Kidney tubule cell (primary cell): ENCODE data around the gene HDDC3.

Source experiments
- DNase-seq: peaks from one replicate; pipeline ENCODE4 v3.0.0-alpha.2; 2018; ENCODE audit warnings: low spot score

HDDC3 gene, protein sequence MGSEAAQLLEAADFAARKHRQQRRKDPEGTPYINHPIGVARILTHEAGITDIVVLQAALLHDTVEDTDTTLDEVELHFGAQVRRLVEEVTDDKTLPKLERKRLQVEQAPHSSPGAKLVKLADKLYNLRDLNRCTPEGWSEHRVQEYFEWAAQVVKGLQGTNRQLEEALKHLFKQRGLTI

DNA sequence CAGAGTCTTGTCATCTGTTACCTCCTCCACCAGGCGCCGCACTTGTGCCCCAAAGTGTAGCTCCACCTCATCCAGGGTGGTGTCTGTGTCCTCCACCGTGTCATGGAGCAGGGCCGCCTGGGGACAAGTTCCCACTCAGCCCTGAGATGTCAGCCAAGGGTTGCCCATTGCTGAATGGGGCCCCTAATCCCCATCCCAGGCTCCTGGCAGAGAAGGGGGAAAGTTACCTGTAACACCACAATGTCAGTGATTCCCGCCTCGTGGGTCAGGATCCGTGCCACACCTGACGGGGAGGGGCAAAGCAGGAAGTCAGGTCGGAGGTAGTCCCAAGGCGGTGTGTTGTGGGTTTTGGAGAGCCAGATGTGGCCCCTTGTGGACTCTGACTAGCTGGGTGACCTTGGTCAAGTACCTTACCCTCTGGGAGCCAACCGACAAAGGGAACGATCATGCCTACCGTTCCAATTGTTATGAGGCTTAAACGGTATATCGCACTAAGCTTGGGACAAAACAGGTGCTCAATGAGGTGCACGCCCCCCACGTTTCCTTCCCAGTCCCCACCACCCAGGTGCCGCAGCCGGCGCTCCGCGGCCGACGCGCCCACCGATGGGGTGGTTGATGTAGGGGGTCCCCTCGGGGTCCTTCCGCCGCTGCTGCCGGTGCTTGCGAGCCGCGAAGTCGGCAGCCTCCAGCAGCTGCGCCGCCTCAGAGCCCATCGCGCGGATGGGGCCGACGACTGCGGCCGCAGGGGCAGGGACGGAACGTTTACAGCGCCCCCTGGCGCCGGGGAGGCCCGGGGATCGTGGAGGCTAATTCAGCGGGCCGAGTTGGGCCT is at the start of gene HDDC3:
HDDC3 (minus strand) TSS at position 722 of the 832 bp plus-strand sequence; CDS start at position 713, 9 bp downstream.
- DNase-seq, result peak; percentile 88

DNA sequence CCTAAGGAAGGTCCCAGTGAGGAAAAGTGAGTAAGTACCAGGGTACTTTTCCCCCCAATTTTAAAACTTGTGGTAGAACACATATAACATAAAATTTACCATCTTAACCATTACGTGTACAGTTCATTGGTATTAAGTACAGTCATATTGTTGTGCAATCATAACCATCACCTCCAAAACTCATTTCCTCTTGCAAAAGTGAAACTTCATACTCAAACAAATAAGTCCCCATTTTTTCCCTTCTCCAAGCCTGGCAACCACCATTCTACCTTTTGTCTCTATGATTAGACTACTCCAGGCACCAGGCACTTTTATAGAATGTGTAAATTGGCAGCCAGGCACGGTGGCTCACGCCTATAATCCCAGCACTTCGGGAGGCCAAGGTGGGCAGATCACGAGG is 49.8 kb upstream of the HDDC3 start:
- DNase-seq, result no peak

DNA sequence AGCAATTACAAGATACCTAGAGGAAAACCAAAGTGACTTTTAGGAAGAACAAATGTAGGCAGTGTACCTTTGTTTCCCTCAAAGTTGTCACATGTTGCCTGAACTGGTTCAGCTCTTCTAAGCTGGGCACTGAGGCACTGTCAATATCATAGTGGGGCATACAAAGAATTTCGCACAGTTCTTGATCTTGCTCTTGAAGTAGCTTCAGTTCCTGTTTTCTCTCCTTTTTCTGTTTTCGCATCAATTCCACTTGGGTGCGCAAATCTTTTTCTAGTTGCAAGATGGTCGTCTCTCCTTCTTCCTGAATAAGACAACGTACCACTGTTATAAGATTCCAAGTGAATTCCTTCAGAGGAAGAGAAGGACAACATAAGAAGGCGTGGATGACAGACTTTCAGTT is 49.3 kb upstream of the HDDC3 start:
- no peak for DNase-seq

DNA sequence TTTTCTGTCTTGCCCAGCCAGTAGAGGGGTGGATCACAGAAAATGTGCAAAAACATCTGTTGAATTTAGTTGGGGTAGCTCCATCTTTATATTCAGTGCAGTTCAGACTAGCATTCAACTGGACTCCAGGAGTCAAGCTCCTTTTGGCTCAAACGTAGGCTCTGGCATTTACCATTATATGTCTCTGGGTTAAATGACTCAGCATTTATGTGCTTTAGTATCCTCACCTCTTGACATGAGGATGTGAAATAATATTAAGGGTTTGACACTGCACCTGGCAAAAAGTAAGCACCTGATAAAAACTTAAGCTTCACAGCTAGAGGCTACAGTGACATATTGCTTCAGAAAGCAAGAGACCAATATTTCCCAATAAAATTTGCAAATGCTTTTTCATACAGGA is 47.2 kb upstream of the HDDC3 start:
- no peak for DNase-seq

DNA sequence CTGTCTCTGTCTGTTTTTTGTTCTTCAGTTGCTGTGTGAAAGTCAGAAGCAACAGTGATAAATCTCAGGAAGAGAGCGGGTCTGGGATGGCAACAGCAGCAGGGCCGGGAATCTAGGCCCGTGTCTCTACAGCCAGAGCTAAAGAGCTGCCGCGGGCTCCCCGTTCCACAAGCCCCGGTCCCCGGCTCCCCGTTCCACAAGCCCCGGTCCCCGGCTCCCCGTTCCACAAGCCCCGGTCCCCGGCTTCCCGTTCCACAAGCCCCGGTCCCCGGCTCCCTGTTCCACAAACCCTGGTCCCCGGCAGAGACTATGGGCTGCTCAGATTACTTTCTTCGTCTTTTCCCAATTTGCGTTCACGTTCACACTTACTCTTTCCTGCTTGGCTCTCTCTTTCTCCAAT is 41.9 kb upstream of the HDDC3 start:
- no peak for DNase-seq

DNA sequence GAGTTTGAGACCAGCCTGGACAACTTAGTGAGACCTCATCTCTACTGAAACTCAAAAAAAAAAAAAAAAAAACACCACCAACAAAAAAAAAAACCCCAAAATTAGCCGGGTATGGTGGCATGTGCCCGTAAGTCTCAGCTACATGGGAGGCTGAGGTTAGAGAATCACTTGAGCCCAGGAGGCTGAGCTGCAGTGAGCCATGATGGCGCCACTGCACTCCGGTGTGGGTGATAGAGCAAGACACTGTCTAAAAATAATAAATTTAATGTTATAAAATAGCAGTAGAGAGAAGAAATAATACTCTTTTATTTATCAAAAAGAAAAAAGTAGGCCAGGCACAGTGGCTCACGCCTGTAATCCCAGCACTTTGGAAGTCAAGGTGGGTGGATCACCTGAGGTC is 39.8 kb upstream of the HDDC3 start:
- DNase-seq, result no peak

DNA sequence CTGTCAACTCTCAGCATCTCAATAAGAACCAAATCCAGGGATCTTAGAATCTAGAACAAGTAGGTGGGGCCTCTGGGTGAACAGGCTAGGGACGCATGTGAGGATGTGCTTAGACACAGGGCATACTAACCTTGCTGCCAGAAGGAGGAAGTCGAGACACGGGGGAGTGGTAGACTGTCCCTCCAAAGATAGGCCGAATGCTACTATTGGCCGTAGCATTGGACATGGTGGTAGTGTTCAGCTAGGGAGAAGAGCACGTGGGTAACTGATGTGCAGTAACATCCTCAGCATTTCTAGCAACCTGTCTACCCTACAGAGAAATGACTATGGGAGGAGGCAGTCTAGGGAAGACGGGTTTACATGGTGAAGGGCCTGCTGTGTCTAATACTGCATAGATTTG is 37.9 kb upstream of the HDDC3 start:
- no peak for DNase-seq

DNA sequence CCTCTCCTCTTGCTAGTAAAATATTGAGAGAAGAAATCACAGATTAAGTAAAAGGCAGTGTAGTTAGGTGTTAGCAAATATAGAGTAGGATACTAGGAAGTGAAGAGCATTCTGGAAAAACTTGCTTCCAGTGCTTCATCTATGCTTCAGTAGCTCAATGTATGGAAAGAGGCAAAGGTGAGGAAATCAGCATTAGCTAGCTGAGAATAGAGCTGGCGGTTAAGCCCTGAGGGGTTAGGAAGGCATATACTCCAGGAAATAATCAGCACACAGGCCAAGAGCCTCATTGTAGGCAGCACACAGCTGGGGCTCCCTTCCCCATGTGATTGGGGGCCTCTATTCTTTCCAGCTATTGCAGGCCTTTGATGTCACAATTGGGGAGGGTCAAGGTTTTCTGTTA is 36.1 kb upstream of the HDDC3 start:
- no peak for DNase-seq

DNA sequence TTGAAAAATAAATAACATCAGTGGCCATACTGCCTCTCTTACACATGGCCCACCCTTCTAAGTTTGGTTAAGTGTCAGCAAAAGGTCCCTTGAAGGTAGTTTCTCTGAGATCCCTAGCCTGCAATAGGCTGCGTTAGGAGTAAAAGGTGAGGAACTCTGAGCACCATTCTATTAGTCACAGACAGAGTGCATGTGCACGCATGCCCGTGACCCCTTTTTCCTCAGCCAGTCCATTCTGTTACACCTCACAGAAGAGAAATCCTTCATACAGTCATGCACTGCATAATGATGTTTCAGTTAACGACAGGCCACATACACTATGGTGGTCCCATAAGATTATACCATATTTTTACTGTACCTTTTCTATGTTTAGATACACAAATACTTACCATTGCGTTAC is 34.9 kb upstream of the HDDC3 start:
- DNase-seq, result no peak

DNA sequence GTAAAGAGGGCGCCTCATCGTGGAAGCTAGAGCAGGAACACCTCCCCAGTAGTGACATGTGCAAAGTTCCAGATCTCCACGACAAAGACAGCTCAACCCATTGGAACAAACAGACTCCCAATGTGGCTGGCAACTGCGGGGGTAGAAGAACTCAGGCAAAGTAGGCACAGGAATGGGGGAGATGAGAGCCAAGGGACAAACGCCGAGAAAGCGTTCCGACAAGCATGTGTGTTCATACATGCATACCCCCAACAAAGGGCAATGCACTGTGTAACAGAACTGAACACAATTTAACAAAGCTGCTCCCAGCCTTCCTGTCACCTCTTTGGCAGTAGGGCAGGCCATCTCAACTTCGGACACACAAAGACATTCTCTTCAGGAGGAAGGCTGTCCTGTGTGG is 33.9 kb upstream of the HDDC3 start:
- DNase-seq, result no peak

DNA sequence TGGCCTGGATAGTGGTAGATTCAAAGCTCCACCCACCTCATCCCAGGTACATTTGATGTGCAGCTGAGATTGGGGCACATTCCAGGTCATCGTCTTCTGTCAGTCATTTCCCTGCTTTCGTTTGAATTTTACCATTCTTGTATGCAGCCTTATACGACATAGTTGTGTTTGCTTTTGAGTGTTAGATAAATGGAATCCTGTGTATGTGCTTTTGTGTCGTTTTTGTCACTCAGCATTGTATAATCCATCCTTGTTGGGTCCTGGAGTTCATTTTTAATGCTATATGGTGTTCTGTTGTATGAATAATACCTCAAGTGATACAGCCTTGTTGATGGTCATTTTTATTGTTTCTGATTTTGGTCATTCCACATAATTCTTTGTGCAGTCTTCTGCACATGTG is 29.7 kb upstream of the HDDC3 start:
- DNase-seq, result no peak

DNA sequence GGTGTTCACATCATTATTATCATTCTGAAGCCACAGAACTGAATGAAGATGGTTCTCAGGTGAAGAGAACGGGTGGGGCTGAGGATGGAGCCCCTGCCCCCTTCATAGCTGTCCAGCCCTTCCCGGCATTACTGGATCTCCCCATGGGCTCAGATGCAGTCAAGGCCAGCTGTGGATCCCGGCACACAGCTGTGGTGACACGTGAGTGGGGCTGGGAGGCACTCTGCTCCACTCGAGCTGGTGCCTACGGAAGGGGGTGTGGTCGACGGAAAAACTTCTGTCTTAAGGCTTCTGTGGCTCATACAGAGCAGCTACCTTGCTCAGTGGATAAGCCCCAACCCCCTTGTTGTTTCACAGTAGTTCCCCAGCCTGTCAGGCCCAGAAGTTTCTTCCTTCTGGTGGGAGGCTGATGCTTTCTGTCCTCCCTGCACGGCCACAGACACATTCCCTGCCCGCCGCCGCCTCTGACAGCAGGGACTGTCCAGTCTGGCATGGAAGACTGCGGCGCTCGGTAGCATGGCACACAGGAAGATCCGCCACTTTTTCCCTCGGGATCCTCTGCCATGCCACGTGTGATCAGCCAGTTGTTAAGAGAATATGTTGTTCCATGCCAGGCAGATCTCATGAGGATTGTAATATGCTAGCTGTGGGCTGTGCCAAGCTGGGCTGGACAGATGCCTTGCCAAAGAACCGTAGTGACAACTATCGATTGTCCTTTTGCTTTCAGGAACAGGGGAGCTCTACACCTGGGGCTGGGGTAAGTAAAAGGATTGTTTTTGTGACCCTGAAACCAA is 28.1 kb upstream of the HDDC3 start:
- DNase-seq, result no peak

DNA sequence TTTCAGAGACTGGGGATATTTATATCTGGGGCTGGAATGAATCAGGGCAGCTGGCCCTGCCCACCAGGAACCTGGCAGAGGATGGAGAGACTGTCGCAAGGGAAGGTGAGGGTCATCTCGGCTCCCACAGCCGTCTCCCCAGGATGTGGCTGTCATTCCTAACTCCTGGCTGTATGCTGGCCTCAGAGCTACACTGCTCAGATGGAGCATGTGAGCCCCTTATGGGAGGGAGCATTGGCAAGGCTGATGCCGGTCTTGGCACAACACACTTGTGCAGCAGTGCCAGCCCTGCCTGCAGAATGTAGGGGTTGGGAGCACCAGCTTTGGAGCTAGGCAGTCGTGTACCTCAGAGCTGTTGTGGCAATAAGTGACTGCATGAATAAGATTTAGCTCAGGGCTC is 27.5 kb upstream of the HDDC3 start:
- DNase-seq, result no peak

DNA sequence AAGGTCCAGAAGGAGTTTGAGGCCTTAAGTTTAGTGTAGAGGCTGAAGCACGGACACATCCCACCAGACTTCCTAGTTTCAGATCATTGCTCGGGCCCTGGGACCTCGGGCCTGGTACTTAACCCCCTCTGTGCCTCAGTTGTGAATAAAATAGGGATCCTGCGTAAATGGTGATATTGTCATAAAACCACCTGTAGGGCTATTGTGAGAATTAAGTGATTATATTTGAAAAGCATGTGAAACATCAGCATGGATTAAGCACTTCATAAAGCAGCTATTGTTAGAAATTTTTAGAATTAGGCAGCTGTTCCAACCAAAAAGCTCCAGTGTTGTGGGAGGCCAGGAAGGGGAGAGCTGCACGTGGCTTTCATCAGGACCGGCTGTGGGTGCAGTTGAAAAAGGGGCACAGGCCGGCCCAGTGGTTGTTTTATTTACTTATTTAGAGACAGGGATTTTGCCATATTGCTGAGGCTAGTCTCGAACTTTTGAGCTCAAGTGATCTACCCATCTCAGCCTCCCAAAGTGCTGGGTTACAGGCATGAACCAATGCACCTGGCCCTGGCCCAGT is 26.8 kb upstream of the HDDC3 start:
- DNase-seq, result no peak

DNA sequence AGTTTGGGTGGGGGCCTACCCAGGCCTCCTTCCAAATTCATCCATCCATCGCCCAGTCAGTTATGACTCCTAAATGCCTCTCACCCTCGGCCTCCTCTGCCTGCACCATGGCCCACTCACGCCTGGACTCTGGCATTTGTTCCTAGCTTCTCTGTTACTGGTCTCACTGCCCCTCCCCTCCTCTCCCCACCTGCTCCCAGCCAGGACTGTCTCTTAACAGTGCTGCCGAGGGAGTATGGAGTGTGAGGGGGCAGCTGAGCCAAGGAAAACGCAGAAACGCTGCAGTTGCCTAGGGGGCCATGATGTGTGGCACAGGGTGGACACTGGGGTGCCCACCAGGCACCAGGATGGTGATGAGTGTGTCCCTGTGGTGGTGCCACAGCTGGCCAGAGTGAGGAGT is 25.4 kb upstream of the HDDC3 start:
- DNase-seq, result no peak

DNA sequence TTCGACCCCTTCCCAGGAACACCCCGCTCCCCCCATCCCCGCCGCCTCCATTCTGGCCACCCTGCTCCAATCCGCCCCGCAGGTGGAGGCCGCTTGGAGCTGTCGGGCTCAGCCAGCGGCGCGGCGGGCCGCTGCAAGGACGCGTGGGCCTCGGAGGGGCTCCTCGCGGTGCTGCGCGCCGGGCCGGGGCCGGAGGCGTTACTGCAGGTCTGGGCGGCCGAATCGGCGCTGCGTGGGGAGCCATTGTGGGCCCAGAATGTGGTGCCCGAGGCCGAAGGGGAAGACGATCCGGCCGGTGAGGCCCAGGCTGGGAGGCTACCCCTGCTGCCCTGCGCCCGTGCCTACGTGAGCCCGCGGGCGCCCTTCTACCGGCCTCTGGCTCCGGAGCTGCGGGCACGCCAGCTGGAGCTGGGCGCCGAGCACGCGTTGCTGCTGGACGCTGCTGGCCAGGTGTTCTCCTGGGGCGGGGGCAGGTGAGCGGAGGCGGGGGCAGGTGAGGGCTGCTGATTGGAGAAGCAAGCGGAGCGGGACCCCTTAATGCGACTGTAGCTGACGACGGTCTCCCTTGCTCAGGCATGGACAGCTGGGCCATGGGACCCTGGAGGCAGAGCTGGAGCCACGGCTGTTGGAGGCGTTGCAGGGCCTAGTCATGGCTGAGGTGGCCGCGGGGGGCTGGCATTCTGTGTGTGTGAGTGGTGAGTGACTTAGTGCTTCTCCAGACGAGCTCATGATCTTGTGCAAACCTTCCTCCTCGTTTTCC is 24.9 kb upstream of the HDDC3 start:
- DNase-seq, result peak; percentile 47

DNA sequence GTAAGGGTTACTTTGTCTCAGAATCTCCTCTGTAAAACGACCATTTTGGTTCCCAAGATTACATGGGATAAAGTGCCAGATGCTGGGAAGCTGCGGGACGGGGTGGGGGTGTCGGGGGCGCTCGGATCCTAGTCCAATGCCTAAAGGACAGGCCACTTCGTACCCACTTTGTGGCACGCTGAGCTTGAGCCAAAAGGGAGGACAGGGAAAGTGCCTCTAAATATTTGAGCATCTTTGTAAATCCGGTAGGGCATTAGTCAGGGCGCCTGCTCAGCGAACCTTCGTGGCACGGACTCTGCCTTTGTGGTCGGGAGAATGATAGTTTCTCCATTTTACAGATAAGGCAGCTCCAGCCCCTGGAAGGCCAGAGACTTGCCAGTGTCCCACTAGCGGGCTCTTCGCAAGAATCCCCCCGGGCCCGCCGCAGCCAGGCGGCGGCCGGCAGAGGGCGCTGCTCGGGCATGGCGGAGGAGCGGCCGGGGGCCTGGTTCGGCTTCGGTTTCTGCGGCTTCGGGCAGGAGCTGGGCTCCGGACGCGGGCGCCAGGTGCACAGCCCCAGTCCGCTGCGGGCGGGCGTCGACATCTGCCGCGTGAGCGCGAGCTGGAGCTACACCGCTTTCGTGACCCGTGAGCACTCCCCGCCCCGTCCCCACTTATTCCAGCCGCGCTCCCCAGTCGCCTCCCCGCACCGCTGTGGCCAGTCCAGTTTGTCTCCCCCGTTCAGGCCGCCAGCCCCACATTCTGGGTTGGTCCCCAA is 24.1 kb upstream of the HDDC3 start:
- DNase-seq, result peak; percentile 78

DNA sequence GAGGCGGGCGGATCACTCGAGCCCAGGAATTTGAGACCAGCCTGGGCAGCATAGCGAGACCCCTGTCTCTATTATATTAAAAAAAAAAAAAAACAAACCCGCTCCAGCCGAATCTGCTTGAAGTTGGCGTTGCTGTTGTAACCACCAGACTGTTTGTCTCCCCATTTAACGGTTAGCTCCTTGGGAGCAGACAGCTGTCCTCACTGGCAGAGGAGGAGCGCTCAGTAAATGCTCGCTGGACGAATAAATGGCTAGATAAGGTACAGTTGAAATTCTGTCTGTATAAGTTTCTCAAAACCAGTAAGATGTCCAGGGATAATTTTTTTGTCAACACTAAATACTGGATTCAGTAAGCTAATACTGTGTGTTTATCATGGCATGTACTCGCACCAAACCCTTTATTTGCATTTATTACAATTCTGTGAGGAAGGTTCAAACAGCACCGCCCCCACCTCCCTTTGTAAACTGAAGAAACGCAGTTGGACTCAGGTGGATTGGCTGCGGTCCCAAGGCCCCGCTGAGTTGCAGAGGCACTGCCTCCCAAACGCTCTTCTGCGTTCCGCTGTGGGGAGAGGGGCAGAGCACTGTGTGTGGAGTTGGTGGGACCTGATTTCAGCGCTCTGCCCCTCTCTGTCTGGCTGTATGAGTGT is 23.4 kb upstream of the HDDC3 start:
- DNase-seq, result no peak

DNA sequence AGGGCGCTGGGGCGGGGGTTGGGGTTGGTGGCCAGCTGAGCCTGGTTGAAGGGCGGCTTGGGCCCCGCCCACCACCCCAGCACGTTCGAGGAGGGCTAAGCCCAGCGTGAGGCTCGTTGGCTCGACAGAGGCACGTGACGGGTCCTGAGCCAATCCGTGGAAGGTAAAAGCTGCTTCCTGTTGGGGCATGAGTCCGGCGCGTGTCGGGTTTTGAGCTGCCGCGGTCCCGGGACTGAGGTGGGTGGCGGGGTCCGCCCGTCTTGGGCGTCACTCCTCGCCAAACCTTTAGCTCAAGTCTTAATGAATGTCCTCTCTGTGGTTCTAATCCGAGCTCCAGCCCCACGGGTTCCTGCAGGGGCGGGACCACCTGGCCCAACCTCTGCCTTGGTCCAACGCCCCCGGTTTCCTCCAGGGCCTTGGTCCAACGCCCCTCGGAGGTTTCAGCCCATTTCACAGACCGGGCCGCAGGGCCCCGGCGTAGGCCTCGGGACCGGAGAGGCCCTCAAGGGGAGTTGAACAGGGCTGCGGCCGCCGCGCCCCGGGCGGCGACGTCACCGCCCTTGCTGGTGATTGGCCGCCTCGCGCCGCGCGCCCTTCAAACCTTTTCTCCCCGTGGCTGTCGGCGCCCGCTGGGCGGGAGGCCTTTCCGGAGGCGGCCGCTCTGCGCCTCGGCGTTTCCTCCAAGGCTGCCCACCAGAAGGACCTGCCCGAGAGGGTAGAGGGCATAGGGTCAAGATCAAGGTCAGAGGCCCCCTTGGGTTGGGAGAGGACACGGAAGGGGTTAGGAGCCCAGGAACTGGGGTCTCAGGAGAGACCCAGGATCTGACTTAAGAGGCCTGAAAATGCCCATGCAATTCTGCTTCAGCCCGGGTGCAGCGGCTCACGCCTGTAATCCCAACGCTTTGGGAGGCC is 22.6 kb upstream of the HDDC3 start, which contains the start of gene RCCD1:
RCCD1 (plus strand) TSS at position 173 of the 912 bp plus-strand sequence. CDS start 1,851 bp downstream, outside the sequence.
- peak; percentile 95 for DNase-seq
